Caco-2 (cell line): ENCODE data around the gene EPHB6. TPM values are rescaled to one million over a fixed set of nuclear protein-coding genes. Genes with fewer than 3 reads are reported as not detected.

Experiments used
- BruUV-seq: library from RNA; stranded (reverse); fragments of 400-500 nt; replicated peaks from 2 replicates; lab custom pipeline; 2021; lab: Mats Ljungman, UMichigan
- CTCF ChIA-PET: fragments of 300-600 bp; sonication (Branson Sonifier 250); formaldehyde crosslinking; loops from one replicate; lab custom pipeline; 2022; ENCODE audit warnings: antibody characterized with exemption; lab: Charles Lee
- POLR2A ChIA-PET: fragments of 300-600 bp; sonication (Branson Sonifier 250); formaldehyde crosslinking; loops from one replicate; lab custom pipeline; 2022; ENCODE audit warnings: antibody characterized with exemption; lab: Charles Lee
- DNase-seq, 2 experiments: peaks; one replicate each; pipeline versions ENCODE4 v3.0.0 to v3.0.0-alpha.2; 2020 to 2022
- H3K27me3 ChIP-seq: replicated peaks from 2 replicates; pipeline ENCODE4 v1.6.0; 2011; ENCODE audit warnings: low read length; ENCODE audit not compliant: control insufficient read depth, insufficient read depth
- H3K36me3 ChIP-seq: 2 replicates; pipeline ENCODE4 v1.5.1; 2011; ENCODE audit warnings: low read length; ENCODE audit not compliant: control insufficient read depth, insufficient read depth
- H3K4me1 ChIP-seq: fragments of 250-450 bp; sonication (Bioruptor Pico); 2 replicates; pipeline ENCODE4 v1.5.1; 2020; ENCODE audit warnings: mild to moderate bottlenecking
- H3K4me3 ChIP-seq: 2 replicates; pipeline ENCODE4 v1.5.1; 2011; ENCODE audit warnings: low read depth, mild to moderate bottlenecking, control low read depth, low read length
- H3K9me3 ChIP-seq: fragments of 250-450 bp; sonication (Bioruptor Pico); 2 replicates; pipeline ENCODE4 v1.5.1; 2020; ENCODE audit warnings: mild to moderate bottlenecking, moderate library complexity
- H3K27ac Mint-ChIP-seq: one replicate; pipeline ENCODE4 v1.8.0; 2022; ENCODE audit warnings: mixed read lengths; ENCODE audit not compliant: unreplicated experiment
- H3K27me3 Mint-ChIP-seq: one replicate; pipeline ENCODE4 v1.8.0; 2022; ENCODE audit warnings: mixed read lengths; ENCODE audit not compliant: insufficient read depth, unreplicated experiment
- H3K36me3 Mint-ChIP-seq: one replicate; pipeline ENCODE4 v1.8.0; 2022; ENCODE audit warnings: mild to moderate bottlenecking, mixed read lengths; ENCODE audit not compliant: insufficient read depth, unreplicated experiment
- H3K4me1 Mint-ChIP-seq: one replicate; pipeline ENCODE4 v1.8.0; 2022; ENCODE audit warnings: low read depth, mixed read lengths; ENCODE audit not compliant: unreplicated experiment
- H3K4me3 Mint-ChIP-seq: one replicate; pipeline ENCODE4 v1.8.0; 2022; ENCODE audit warnings: mild to moderate bottlenecking, moderate library complexity, mixed read lengths; ENCODE audit not compliant: unreplicated experiment
- H3K9me3 Mint-ChIP-seq: one replicate; pipeline ENCODE4 v1.8.0; 2022; ENCODE audit warnings: mixed read lengths; ENCODE audit not compliant: unreplicated experiment
- intact Hi-C: fragments of 100-400 bp; cut with micrococcal nuclease; formaldehyde crosslinking; loops from one replicate; pipeline ENCODE4 v1.10.0; 2022; ENCODE audit not compliant: unreplicated experiment
- total RNA-seq: library from RNA; stranded (reverse); gene quantifications from 2 replicates; pipeline ENCODE4 v1.2.3, GENCODE V29; 2022
- TF ChIP-seq, protein P1 (sequence below), 2 experiments: fragments of 200-600 bp in 1 of 2; IDR thresholded peaks; 1 replicate in 1 of 2; 2 replicates in 1 of 2; pipeline versions ENCODE4 v1.5.1 to v1.8.0; 2011 to 2022; ENCODE audit warnings: antibody characterized with exemption in 1 of 2, control low read depth in 1 of 2, inconsistent platforms in 1 of 2, low read depth in 1 of 2, low read length in 1 of 2, mild to moderate bottlenecking in 1 of 2, moderate library complexity in 1 of 2; ENCODE audit not compliant: insufficient read depth in 1 of 2, severe bottlenecking in 1 of 2, unreplicated experiment in 1 of 2

EPHB6 gene
- total RNA-seq, 1 experiment from 2014 or later = 2.7 TPM

DNA sequence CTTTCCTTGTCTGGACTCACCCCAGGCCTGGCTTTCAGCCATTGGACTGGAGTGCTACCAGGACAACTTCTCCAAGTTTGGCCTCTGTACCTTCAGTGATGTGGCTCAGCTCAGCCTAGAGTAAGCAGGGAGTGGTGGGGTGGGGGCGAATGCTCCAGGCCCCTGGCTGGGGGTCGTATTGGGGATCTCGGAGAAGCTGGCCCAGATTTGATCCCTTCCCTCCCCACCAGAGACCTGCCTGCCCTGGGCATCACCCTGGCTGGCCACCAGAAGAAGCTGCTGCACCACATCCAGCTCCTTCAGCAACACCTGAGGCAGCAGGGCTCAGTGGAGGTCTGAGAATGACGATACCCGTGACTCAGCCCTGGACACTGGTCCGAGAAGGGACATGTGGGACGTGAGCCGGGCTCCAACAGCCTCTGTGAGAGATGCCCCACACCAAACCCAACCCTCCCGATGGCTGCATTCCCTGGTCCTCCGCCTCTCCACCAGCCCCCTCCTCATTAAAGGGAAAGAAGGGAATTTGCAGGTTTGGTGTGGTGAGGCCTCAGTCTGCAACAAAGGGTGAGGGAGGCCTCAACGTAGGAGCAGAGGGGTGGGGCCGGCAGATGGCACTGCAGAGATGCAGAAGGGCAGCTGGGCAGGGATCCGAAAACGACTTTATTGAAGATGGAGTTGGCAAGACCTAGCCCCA lies 15.8 kb downstream of the EPHB6 start:
- ChIA-PET POLR2A (no interaction called here), CTCF (interaction anchor here (0.6 to 1.0 kb wide), 2 partner anchors 132 to 361 kb away, joined by 3 read pairs; no protein-coding TSS in a partner anchor)
- no peaks in the 10 kb centered on the region for H3K27me3 Mint-ChIP-seq
- H3K4me3 ChIP-seq = no peak overlapping the region
- TF ChIP-seq, protein P1, sequence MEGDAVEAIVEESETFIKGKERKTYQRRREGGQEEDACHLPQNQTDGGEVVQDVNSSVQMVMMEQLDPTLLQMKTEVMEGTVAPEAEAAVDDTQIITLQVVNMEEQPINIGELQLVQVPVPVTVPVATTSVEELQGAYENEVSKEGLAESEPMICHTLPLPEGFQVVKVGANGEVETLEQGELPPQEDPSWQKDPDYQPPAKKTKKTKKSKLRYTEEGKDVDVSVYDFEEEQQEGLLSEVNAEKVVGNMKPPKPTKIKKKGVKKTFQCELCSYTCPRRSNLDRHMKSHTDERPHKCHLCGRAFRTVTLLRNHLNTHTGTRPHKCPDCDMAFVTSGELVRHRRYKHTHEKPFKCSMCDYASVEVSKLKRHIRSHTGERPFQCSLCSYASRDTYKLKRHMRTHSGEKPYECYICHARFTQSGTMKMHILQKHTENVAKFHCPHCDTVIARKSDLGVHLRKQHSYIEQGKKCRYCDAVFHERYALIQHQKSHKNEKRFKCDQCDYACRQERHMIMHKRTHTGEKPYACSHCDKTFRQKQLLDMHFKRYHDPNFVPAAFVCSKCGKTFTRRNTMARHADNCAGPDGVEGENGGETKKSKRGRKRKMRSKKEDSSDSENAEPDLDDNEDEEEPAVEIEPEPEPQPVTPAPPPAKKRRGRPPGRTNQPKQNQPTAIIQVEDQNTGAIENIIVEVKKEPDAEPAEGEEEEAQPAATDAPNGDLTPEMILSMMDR (IDR thresholded peaks at IDR 0.05; ENCODE audit: insufficient read depth in 1 of 2, low read depth in 1 of 2, low read length in 1 of 2, severe bottlenecking in 1 of 2, unreplicated experiment in 1 of 2) = no peak
- no peaks in the 10 kb centered on the region for H3K9me3 ChIP-seq
- no peaks in the 10 kb centered on the region for H3K4me1 Mint-ChIP-seq
- no peak overlapping the region for H3K4me3 Mint-ChIP-seq
- DNase-seq = peak in 1 of 2 experiments; percentile 35
- no peaks in the 10 kb centered on the region for H3K36me3 ChIP-seq
- H3K4me1 ChIP-seq = no peaks in the 10 kb centered on the region
- no peak overlapping the region for H3K27ac Mint-ChIP-seq
- H3K27me3 ChIP-seq = no peaks in the 10 kb centered on the region
- BruUV-seq = no TSS peak
- intact Hi-C loops = no loop called here
- H3K9me3 Mint-ChIP-seq = no peaks in the 10 kb centered on the region
- no peaks in the 10 kb centered on the region for H3K36me3 Mint-ChIP-seq

DNA sequence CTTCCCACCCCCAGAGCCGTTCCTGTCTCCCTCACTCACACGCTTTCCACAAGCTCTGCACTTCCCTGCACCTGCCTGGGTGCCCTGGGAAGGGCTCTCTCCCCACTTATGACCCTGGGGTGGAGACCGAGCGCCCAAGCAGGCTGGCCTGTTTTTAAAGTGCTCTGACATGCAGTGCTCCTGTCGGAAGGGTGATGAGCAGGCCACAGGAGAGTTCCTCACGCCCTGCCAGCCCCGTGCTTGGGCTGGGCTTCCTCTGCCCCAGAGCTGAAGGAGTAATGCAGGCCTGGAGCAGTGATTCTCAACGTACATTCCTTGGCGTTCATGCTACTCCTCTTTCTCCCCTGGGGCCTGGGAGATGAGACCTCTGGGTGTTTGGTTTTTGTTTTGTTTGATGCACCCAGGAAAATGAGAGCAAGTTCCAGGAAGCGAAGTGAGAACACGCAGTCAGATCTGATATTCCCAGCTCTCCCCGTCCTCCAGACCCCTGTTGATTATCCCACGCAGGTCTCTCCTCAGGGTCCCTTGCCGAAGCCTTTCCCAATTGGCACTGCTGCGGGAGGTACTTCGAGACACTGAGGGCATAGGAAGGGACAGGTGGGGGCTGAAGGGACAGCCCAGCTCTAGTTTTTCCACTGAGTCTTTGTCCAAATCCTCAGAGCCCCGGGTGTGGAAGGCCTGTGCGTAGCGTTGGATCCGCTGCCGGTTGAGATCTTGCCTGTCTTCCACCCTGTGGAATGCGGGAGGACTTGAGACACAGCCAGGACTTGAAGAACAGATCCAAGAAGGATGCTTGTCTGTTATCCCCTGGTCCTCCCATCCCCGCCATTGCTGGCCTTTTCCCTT lies 16.6 kb downstream of the EPHB6 start:
- no TSS peak for BruUV-seq
- H3K9me3 ChIP-seq = no peaks in the 10 kb centered on the region
- Mint-ChIP-seq H3K4me3 (no peak overlapping the region), H3K36me3 (no peaks in the 10 kb centered on the region), H3K27ac (no peak overlapping the region), H3K9me3 (no peaks in the 10 kb centered on the region), H3K4me1 (no peaks in the 10 kb centered on the region), H3K27me3 (no peaks in the 10 kb centered on the region)
- TF ChIP-seq, protein P1 (IDR thresholded peaks at IDR 0.05; ENCODE audit: insufficient read depth in 1 of 2, low read depth in 1 of 2, low read length in 1 of 2, severe bottlenecking in 1 of 2, unreplicated experiment in 1 of 2) = no peak
- H3K36me3 ChIP-seq = no peaks in the 10 kb centered on the region
- ChIA-PET POLR2A (no interaction called here), CTCF (interaction anchor here (0.6 to 2.1 kb wide), 3 partner anchors 89 to 360 kb away, joined by 3 to 19 read pairs (median 3); no protein-coding TSS in a partner anchor)
- H3K27me3 ChIP-seq = no peaks in the 10 kb centered on the region
- no peaks in the 10 kb centered on the region for H3K4me1 ChIP-seq
- H3K4me3 ChIP-seq = no peak overlapping the region
- DNase-seq = peak in 1 of 2 experiments; percentile 26
- intact Hi-C loops = no loop called here

DNA sequence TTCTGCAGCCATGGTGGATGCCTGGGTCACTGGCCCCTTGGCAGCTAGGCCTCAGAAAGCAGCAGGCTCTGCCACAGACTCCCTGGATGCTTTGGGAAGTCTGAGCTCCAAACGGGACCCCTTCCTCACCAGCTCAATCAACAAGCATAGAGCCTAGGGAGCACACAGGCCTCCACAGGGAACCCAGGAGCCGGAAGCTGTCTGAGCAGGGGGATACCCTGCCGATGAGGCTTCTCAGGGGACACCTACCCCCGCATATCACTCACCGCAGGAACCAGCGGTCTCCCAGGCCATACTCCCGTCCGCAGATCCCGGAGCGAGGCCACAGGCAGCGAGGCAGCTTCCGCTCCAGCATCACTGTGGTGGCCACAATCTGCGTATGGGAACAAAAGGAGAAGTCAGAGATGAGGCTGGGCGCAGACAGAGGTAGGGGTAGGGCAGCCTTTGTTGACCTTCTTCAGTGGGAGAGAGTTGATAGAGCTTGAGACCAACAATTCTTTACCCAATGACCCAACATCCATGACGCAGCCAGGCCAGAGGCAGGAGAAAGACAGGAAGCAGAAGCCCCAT lies 17.3 kb downstream of the EPHB6 start:
- no peak overlapping the region for H3K27ac Mint-ChIP-seq
- TF ChIP-seq, protein P1 (IDR thresholded peaks at IDR 0.05; ENCODE audit: insufficient read depth in 1 of 2, low read depth in 1 of 2, low read length in 1 of 2, severe bottlenecking in 1 of 2, unreplicated experiment in 1 of 2) = no peak
- no peaks in the 10 kb centered on the region for H3K36me3 ChIP-seq
- no peaks in the 10 kb centered on the region for H3K36me3 Mint-ChIP-seq
- ChIA-PET POLR2A (no interaction called here), CTCF (interaction anchor here (0.9 to 2.1 kb wide), 3 partner anchors 9 to 89 kb away, joined by 3 to 19 read pairs (median 4); partner anchors contain the start of gene EPHB6)
- BruUV-seq = no TSS peak
- no peaks in the 10 kb centered on the region for H3K4me1 Mint-ChIP-seq
- intact Hi-C loops = no loop called here
- H3K4me3 ChIP-seq = no peak overlapping the region
- H3K9me3 Mint-ChIP-seq = no peaks in the 10 kb centered on the region
- H3K4me1 ChIP-seq = no peaks in the 10 kb centered on the region
- no peaks in the 10 kb centered on the region for H3K27me3 ChIP-seq
- no peaks in the 10 kb centered on the region for H3K27me3 Mint-ChIP-seq
- no peaks in the 10 kb centered on the region for H3K9me3 ChIP-seq
- DNase-seq = peak in 1 of 2 experiments; percentile 26
- H3K4me3 Mint-ChIP-seq = no peak overlapping the region
